Measurements from ENCODE around the gene SCTR.

SCTR gene

DNA sequence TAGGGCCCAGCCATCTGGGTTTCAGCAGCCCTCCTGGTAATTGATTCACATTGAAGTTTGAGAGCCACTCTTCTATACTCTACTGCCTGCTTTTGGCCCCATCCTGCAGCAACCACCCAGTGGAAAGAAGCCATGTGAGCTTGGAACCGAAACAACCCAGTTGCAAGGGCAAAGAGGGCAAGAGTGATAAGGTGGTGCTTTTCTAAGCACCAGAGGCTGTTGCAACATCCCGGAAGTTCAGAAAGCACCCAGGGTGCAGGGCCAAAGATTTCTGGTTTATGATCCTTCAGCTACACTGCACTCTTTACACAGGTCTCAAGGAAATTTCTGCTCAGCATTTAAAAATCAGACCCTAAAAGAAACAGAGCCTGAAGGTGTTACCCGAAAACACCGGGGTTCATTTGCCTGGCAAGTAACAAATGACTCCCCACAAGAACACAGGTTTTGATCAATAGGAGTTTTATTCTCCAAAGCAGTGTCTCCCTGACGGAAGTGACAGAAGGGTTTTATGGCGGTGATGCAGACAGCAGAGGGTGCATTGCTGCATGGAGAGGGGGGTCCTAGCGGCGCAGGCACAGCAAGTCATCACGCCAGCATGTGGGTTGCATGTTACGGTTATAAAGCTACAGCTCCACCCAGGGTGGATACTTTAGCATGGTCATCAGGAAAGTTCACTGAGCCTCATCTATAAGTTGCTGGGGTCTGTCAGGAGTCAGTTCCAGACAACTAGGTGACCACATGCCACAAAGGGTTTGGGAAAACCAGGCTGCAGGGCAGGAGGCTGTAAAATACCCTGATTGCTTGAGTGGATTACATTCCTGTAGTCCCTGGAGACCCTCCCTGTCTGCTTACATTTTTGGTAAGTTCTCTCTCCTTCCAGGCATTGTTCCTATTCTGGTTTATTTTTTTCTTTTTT lies 121.4 kb downstream of the SCTR start:
- DNase-seq, result no peak

- no peak for DNase-seq
Measured at GRCh38 chr2:119402106-119402505, 122.2 kb downstream of the SCTR start.

GRCh38 chr2:119397196-119397595 lies 127.1 kb downstream of the SCTR start:
- no peak for DNase-seq

DNA sequence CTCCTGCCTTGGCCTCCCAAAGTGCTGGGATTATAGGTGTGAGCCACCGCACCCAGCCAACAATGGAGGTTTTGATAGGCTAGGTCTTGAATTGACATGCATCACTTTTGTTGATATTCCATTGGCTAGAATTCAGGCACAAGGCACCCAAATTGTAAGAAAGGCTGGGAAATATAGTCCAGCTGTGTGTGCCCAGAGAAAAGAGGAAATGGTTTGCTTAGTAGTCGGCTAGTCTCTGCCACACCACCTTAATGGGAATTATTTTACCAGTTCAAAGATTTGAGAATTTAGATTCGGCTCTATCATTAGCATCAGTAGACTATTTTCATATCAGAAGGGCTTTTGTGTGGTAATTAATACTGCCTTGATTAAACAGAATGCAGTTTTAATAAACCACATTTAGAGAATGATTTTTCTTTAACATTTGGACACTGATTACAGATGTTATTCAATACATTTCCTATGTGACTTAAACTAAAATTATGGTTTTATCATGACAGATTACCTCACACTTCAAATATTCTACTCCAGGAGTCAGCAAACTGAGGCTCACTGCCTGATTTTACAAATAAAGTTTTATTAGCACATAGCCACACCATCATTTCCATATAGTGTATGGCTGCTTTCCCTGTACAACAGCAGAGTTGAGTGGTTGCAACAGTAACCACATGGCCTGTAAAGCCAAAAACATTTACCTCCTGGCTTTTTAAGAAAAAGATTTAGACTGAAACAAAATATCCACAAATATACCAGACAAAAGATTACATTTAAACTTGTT lies 130.1 kb downstream of the SCTR start:
- DNase-seq, result no peak

All from SW 1271 (cell line).